GM21515 (cell line): ENCODE results near the gene GSG1L.
"Not testable (repeated sequence)": the region's sequence is repeated elsewhere in the genome, so short reads cannot be mapped to it uniquely, and the experiment has no call there.

Experiments used
- ATAC-seq: cut with Tn5 transposase; IDR thresholded peaks from one replicate; pipeline ENCODE4 v1.9.1; 2021; ENCODE audit not compliant: unreplicated experiment

Gene GSG1L

GRCh38 chr16:27743001-27743400, 320.5 kb downstream of the GSG1L start:
- not testable (repeated sequence) for ATAC-seq

- no peak for ATAC-seq
Measured at GRCh38 chr16:27742333-27742732, 321.2 kb downstream of the GSG1L start.

- ATAC-seq = no peak
Measured at GRCh38 chr16:27740496-27741201, 322.9 kb downstream of the GSG1L start.

- no peak for ATAC-seq
Measured at GRCh38 chr16:27739606-27740357, 323.7 kb downstream of the GSG1L start.

GRCh38 chr16:27738596-27738995, 324.9 kb downstream of the GSG1L start:
- ATAC-seq = no peak
